GM18502 (cell line): ENCODE results near the gene GTSF1L.
"Not testable (repeated sequence)": the region's sequence is repeated elsewhere in the genome, so short reads cannot be mapped to it uniquely, and the experiment has no call there.

Experiments used
- ATAC-seq: cut with Tn5 transposase; IDR thresholded peaks from one replicate; pipeline ENCODE4 v1.9.1; 2021; ENCODE audit warnings: mild to moderate bottlenecking; ENCODE audit not compliant: unreplicated experiment, poor library complexity

GTSF1L gene

DNA sequence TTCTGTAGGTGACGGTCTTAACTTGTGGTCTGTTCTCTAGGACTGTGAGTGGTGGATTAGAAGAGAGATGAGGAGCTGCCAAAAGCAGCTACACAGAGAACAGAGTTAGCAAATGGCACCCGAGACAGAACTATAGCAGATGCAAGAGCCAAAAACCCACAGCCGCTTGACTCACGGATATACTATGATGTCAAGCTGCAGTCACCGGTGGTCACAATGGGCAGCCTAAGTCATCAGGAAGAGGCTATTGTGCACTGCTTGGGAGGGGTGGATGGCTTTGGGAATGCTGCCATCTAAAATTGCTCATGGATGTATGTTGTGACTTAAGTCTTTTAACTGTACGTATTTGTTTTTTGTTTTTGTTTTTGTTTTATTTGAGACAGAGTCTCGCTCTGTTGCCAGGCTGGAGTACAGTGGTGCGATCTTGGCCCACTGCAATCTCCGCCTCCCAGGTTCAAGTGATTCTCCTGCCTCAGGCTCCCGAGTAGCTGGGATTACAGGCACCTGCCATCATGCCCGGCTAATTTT is at the start of gene GTSF1L:
GTSF1L (minus strand) TSS at position 192 of the 528 bp plus-strand sequence. CDS start 308 bp downstream, outside the sequence.
- ATAC-seq, result no peak

DNA sequence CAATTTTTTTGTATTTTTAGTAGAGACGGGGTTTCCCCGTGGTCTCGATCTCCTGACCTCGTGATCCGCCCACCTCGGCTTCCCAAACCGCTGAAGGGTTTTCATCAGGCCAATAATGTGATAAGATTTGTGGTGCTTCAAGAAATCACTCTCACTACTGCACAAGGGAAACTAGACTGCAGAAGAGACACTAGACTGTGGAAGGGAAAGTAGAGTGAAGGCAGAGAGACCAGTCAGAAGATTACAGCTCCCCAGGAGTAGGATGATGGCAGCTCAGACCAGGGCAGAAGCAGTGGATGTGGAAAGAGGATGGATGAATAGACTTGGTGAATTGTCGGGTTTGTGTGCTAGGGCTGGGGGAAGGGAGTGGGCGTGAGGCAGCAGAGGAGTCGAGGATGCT is 48.0 kb upstream of the GTSF1L start:
- no peak for ATAC-seq

DNA sequence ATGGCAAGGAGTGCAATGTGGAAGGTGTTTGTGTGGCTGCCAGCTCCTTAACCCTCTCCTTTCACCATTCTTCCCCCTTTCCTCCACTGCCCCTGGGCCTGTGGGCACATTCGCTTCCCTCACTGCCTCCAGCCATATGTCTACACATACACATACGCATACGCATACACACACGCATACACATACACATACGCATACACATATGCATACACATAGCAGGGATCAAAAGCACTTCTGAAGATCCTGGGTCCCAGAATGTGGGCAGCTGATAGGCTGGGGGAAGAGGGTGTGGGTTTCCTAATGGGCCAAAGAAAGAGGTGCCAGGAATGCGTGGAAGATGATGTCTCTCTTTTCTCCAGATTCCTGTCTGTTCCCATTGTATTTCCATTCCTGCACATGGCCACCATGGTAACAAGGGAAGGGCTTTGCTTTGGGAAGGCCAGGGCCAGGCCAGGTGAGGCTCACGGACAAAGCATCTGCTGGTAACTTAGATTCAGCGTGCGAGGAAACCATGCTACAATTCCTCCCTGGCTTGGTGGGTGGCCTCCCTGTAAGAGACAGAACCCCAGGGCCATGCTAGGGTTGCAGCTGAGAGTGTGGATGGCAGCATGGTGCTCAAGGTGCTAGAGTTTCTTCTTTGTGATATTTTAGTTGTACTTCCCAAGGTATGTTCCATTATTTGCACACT is 44.8 kb upstream of the GTSF1L start:
- no peak for ATAC-seq

DNA sequence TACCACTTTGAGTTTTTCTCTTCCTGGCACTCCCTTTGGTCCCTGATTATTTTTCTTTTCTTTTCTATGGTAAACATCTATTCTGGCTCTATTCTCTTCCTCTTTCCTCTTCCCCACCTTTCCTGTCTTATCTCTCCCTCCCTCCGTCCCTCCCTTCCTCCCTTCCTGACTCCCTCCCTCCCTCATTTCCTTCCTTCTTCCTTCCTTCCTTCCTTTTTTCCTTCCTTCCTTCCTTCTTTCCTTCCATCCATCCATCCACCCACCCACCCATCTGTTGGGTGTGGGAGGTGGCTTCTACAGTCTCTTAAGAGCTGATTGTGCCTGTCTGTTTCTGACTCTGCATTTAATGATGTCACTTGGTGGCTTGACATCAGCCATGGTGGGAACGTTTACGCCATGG is 43.5 kb upstream of the GTSF1L start:
- ATAC-seq, result no peak

DNA sequence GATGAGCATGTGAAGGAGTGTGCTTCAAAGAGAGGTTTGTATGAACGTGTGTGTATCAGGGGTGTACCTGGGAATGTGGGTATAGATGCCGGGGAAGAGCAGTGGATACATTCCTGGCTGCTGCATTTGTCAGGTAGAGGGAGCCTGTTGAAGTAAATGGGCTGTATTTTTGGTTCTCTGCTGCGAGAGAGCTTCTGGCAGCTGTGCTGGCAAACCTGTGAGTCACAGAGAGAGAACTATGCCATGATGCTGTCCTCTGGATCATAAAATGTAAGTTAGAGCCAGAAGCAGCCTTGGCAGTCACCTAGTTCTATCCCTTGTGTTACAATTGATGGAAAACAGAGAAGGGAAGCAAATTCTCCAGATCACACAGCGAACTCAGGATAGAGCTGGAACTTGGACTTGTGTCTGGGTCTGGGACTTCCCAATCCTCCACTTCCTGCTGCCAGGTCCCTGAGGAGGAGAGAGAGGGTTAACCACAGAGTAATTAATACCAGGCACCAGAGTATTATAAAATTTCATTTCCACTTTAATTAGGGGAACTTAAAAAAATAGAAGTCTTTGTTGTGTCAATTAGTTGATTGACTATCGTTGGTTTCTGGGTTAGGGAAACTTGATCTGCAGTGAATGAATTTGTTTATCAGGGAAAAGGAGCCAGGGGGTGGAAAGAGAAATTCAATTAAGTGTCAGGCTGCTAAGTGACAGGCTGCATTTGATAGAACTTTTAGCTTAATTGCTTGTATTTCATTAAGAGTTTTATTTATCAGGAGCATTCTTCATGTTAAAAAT is 41.1 kb upstream of the GTSF1L start:
- no peak for ATAC-seq

DNA sequence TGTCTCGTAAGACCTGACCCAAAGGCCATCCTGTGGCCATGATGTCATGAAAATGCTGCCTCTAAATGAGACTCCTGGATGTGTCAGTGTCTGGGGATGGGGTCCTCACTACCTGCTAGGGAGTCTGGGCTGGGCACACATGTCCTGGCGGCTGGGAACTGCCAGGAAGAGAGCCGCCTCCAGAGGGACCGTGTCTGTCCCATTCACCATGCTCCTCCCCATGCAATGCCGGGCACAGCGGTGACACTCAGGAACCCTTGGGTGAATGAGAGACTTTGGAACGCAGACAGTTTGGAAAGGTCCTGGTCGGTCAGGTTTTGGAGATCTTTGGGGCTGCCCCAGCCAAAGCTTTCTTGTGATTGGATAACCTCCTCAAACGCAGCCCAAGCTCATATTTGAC is 40.1 kb upstream of the GTSF1L start:
- no peak for ATAC-seq

- no peak for ATAC-seq
Observed at GRCh38 chr20:43766385-43766784, 39.6 kb upstream of the GTSF1L start.

GRCh38 chr20:43765916-43766315 is 39.1 kb upstream of the GTSF1L start:
- no peak for ATAC-seq

GRCh38 chr20:43762911-43763310 is 36.1 kb upstream of the GTSF1L start:
- no peak for ATAC-seq

DNA sequence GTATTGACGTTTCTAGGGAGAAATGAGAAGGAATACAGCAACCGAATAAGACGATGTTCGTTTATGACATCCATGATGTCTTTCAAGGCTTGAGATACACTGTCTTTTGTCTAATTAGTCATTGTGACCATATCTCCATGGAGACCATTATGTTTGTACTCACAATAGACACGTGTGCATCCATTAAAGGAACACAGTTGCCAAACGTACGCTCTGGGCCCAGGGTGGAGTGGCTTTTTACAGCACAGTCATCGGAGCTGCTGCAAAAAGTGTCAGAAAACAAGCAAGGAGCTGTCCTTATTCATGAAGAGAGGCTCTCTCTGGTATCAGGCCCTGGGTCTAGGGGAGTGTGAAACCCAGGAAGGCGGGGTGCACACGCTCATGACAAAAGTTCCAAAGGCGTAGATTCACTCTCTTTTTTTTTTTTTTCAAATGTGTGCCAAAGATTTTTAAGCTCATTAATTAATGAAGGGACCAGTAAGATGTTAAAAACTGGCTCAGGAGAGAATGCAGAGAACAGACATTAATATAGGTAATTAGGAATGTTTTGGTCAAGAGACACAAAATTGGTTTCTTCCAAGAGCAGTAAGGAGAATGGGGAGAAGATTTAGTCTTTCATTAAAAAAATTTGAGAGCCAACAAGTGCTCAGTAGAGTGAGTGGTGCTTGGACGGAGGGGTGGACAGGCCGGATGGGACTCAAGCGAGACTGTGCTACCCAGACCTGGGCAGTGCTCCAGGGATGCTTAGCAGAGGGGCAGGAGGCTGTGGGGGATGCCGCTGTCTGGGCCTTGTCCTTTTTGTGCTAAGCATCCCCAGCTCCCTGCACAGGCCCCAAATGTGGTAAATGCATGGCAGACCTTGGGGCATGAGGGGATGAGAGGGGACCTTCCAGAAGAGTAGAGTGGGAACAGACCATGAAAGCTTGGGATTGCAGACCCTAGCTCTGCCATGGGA is 34.9 kb upstream of the GTSF1L start:
- ATAC-seq, result no peak

GRCh38 chr20:43757888-43758287 is 31.1 kb upstream of the GTSF1L start:
- not testable (repeated sequence) for ATAC-seq

DNA sequence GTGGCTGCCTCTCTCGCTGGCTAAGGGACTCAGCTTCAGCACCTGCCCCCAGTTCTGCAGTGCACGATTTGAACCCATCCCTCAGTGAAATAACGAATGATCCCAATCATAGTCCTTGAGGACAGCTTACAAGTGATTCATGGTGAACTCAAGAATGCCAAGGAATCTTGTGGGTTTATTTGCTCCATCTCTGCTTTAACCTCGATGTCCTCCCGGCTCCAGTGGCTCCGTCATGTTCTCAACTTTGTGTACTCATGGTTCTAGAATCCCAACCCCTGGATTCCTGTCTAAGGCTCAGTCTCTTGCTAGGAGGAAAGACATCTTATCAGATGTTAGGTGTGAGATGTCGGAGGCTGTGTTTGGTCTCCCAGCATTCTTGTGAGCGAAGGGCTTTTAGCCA is 29.0 kb upstream of the GTSF1L start:
- ATAC-seq, result no peak

- no peak for ATAC-seq
Observed at GRCh38 chr20:43755390-43755789, 28.6 kb upstream of the GTSF1L start.

DNA sequence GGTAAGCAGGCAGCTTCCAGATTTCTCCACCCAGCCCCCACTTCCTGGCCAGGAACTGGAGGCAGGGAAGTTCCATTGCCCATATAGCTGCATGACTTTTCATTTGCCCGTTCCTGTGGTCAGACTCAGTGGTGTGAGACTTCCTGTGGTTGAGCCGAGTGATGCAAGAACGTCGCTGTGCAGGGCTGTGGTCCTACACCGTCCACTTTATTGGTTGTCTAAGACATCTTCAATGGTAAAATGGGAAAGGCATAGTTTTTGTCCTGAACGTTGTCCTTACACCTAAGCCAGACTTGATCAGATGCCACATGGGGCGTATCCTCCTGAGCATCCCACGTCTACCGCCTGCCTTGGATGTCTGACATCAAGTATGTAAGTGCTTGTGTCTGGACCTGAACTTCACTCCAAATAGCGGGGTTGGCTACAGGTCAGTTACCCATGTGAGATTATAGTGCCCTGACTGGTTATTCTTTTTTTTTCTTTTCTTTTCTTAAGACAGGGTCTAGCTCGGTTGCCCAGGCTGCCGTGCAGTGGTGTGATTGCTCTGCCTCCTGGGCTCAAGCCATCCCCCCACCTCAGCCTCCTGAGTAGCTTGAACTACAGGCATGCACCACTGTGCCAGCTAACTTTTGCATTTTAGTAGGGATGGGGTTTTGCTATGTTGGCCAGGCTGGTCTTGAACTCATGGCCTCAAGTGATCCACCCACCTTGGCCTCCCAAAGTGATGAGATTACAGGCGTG is 25.9 kb upstream of the GTSF1L start:
- peak; percentile 53 for ATAC-seq

DNA sequence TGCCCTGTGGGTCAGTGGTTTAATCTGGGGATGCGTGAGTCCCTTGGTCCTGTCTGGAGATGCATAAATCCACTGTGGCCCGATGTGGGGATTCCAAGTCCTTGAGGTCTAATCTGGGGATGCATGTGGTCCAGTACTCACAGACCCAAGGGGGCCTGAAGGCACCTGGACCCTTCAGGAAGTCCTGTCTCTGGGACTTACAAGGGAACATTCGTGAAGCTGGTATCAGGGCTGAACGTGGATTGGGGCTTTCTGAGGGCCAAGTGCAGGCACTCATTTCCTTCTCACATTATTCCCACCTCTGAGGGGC is 25.2 kb upstream of the GTSF1L start:
- ATAC-seq, result no peak

- peak; percentile 76 for ATAC-seq
Observed at GRCh38 chr20:43751167-43752050, 24.6 kb upstream of the GTSF1L start.

DNA sequence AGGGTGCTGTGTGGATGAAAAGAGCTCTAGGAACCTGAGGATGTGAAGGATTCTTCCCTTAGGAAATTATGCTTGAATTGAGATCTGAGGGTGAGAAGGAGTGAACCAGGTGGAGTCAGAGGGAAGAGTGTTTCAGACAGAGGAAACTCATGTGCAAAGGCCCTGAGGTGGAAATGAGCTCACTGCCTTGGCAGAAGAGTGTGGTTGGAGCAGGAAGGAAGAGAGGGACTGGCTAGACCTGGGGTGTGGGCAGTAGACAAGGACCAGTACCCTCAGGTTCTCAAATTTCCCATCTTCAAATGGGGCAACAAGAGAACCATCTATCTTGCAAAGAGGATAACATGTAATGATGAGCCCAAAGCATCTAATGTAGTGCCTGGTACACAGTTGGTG is 24.0 kb upstream of the GTSF1L start:
- no peak for ATAC-seq

DNA sequence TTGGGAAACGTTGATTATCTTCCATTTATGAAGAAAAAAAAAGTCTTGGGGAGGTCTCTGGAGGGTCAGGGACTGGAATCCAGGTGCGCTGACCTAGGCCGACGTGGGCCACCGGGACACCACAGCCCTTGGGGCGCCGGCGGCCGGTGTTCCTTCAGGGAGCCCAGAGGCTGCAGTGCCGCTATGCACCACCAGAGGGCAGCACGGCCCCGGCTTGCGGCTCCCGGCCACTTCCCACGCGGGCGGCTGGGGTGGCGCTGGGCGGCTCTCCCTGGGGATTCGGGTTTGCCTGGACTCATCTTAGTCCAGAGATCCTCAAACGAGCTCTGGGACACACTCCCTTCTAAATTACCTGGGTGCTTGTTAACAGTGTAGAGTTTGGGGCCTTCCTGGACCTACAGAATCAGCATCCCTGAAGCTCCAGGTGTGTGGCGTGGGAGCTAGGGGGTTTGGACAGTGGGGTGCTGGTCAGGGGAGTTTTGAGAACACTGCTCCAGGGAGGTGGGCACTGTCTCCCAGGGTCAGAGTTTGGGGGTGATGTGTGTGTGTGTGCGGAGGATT is 23.0 kb upstream of the GTSF1L start:
- ATAC-seq, result no peak

DNA sequence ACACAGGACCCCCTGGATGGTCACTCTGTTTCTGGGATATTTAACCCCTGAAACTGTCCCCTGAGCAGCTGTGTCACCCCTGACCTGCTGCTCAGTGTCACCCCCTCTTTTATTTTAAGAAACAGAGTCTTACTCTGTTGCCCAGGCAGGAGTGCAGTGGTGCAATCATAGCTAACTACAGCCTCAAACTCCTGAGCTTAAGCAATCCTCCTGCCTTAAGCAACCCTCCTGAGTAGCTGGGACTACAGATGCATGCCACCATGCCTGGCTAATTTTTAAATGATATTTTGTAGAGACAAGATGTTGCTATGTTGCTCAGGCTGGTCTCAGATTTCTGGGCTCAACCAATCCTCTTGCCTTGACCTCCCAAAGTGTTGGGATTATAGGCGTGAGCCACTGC is 21.5 kb upstream of the GTSF1L start:
- no peak for ATAC-seq
